NCI-H2196 treated with DMSO at 0.1 percent for 48 hours (cell line): Measurements from ENCODE around the gene KCNK10.

ENCODE experiments used
- DNase-seq: peaks from one replicate; lab custom pipeline; 2025; ENCODE audit not compliant: unreplicated experiment; lab: John Stamatoyannopoulos, UW

Gene KCNK10

GRCh38 chr14:88188745-88189416 lies 134.2 kb downstream of the KCNK10 start:
- no peak for DNase-seq

GRCh38 chr14:88185843-88186242 lies 137.2 kb downstream of the KCNK10 start:
- no peak for DNase-seq

GRCh38 chr14:88184956-88185355 lies 138.1 kb downstream of the KCNK10 start:
- DNase-seq = no peak

DNA sequence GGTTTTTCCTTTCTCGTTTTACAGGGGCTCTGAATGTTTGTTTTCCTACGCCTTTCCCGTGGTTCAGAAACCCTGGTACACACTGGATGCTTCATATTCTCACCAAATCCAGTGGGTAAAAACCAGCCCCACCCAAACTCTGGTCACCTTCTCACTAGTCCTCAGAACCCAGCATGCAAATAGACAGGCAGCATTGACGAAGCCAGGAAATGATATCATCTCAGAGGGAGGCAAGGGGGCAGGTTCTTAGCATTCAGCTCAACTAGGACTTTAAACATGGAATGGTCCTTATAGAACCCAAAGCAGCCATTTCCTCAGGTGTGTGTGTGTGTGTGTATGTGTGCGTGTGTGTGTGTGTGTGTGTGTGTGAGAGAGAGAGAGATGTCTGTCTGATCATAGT lies 142.0 kb downstream of the KCNK10 start:
- no peak for DNase-seq

DNA sequence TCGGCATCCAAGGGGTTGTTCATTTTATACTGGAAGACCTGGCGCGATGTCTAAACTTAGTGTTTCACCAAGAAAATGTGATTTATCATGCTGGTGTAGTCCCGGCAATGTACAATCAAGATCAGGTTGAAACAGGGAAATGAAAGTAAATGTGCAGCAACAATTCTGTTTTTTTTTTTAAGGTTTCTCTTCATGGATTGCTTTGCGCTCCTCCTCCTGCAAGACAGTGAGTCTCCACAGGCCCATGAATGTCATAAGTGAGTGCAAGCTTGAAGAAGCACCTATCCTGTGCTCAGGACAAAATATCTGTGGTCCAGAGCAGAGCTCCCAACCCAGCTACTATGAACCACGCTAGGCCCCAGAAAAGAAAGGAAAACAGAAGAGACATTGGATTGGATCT lies 143.4 kb downstream of the KCNK10 start:
- no peak for DNase-seq

DNA sequence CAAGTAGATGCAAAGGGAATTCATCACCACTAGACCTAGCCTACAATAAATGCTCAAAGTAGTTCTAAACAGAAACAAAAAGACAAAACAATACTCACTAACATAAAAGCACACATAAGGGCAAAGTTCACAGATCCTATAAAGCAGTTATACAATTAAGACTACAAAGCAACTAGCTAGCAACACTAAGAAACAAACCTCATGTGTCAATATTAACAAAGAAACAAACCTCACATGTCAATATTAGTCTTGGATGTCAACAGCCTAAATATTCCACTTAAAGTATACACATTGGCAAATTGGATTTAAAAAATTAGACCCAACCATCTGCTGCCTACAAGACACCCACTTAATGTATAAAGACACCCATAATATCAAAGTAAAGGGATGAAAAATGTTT lies 152.7 kb downstream of the KCNK10 start:
- DNase-seq = no peak

GRCh38 chr14:88168498-88169165 lies 154.4 kb downstream of the KCNK10 start:
- DNase-seq = no peak

DNA sequence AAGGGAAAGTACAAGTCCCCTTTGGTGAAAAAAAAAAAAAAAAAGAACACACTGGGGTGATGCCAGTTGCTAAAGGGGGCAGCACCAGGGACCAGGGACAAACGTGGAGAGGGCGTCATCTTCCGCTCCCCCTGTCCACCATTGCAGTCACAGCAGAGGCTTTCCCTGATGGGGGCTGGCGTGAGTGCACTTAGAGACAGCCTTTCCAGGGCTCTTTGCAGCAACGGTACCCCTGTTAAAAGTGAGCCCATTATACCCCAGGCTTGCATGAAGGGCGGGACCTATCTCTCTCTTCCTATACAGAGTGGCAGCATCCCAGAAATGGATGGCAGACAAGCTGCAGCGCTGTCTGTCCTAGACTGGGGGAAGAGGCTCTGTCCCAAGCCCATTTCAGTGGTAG lies 155.0 kb downstream of the KCNK10 start:
- no peak for DNase-seq

DNA sequence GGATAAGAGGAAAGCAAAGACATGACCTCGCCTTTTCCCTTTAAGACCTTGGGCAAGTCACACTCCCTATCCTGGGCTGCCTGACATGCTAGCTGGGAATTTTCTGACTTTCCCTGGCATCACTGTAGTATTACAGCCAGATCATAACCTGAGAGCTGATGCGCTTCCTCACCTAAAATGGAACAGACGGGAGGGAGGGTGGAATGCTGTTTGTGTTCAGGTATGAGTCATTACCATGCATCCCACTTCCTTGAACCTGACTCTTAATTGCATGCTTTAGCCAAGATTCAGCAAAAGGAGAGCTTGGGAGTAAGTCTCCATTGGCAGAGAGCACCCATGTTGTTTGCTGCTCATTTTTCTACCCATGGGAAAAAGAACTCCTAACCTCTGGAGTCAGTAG lies 156.5 kb downstream of the KCNK10 start:
- DNase-seq = no peak

- no peak for DNase-seq
Observed at GRCh38 chr14:88164906-88165534, 158.0 kb downstream of the KCNK10 start.

DNA sequence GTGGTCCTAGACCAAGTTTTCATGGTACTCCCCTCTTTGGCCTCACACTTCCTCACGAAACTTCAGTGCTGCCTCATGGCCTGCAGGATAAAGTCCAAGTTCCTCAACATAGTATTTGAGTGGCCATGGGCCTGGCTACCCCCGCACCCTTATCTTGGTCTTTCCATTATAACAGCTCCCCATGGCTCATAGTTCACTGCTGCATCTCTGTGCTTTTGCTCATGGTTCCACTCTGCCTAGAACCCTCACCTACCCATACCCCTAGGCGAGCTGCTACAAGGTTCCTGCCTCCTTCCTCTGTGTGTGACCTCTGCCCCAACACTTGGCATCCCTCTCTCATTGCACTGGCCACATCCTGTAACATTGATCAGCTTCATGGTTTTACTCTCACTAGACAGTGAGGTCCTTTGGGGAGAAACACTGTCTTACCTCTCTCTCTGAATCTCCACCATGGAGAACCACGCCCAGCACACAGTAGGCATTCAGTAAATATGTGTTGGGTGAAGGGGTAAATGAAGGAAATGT lies 159.3 kb downstream of the KCNK10 start:
- no peak for DNase-seq

DNA sequence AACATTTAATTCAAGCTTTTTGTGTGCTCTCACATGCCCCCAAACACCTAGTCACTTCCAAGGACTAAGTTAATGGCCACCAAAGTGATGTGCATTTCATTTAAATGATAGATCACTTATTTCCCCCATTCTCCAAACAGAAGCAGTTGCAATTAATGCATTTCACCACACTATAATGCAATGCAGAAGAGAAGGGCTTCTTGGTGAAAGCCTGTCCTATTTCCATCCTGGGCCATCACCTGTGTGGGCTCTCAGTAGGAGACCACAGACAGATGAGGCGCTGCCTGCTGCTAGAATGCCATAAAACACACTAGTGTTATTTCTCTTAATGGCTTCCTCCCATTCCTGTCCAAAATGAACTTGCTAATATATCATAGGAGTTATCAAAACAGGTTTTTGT lies 166.9 kb downstream of the KCNK10 start:
- no peak for DNase-seq

- DNase-seq = no peak
Observed at GRCh38 chr14:88154926-88155325, 168.1 kb downstream of the KCNK10 start.

- DNase-seq = no peak
Observed at GRCh38 chr14:88154321-88154720, 168.7 kb downstream of the KCNK10 start.

GRCh38 chr14:88146881-88147649 lies 176.0 kb downstream of the KCNK10 start:
- no peak for DNase-seq

DNA sequence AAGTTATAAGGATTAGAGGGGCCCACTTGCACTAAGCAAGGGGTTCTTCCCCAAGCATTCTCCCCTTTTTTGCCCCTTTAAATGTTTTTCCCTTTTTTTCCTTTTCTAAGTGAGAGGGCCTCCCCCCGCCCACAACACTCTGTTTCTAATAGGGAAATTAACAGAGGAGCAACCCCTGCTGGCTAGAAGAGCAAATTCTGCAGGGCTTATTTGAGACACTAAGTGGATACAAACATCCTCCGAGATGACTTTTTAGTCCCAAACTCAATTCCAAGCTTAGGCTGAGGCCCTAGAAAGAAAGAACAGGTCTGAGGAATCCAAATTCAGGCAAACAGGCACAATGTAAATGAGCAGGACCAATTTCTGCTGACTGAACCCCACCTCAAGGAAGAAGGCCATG lies 179.3 kb downstream of the KCNK10 start:
- DNase-seq = no peak

DNA sequence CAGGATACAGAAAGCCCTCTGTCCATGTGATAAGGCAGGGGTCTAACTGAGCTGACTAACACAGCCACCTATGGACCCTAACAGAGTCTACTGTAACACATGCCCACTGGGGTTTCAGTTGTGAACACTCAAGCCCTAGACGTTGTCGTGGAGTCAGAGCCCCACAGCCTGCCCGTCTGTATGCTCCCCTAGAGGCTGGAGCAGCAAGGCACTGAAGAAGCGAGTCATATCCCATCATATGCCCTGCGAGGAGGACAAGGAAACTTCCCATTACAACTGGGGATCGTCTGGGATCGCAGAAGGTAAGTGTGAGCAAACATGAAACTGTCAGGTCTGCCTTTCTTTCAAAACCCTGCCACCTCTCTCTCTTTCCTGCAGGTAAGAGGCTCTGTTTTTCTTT lies 180.1 kb downstream of the KCNK10 start:
- DNase-seq = no peak

DNA sequence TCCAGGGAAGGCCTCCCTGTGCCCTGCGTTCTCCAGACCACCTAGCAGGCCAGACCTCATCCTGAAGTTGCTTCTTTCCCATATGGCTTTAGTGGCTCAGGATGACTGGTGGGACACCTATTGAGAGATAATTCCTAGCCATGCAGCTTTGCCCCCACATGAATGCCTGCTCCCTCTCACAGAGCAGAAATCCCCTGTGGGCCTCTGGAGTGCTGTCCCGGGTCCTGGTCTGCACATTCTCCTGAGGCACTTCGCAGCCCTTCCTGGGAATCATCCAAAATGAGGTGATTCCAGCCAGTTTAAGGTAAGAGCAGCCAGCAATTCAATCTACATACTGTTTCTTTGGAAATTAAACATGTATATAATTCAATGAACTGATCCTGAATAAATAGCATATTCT lies 182.2 kb downstream of the KCNK10 start:
- no peak for DNase-seq

- no peak for DNase-seq
Observed at GRCh38 chr14:88137327-88137726, 185.7 kb downstream of the KCNK10 start.
